GM12873 (cell line): ENCODE measurements around the gene CEBPB.

Experiments used
- TF ChIP-seq, protein P1 (sequence below): IDR thresholded peaks from 2 replicates; pipeline ENCODE4 v1.5.1; 2012; ENCODE audit warnings: low read depth, mild to moderate bottlenecking, moderate library complexity, low read length, control low read depth; ENCODE audit not compliant: insufficient read depth; ENCODE audit errors: missing control alignments

Gene CEBPB

GRCh38 chr20:50146732-50147662, 43.6 kb upstream of the CEBPB start:
- TF ChIP-seq, protein P1, sequence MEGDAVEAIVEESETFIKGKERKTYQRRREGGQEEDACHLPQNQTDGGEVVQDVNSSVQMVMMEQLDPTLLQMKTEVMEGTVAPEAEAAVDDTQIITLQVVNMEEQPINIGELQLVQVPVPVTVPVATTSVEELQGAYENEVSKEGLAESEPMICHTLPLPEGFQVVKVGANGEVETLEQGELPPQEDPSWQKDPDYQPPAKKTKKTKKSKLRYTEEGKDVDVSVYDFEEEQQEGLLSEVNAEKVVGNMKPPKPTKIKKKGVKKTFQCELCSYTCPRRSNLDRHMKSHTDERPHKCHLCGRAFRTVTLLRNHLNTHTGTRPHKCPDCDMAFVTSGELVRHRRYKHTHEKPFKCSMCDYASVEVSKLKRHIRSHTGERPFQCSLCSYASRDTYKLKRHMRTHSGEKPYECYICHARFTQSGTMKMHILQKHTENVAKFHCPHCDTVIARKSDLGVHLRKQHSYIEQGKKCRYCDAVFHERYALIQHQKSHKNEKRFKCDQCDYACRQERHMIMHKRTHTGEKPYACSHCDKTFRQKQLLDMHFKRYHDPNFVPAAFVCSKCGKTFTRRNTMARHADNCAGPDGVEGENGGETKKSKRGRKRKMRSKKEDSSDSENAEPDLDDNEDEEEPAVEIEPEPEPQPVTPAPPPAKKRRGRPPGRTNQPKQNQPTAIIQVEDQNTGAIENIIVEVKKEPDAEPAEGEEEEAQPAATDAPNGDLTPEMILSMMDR = no peak

DNA sequence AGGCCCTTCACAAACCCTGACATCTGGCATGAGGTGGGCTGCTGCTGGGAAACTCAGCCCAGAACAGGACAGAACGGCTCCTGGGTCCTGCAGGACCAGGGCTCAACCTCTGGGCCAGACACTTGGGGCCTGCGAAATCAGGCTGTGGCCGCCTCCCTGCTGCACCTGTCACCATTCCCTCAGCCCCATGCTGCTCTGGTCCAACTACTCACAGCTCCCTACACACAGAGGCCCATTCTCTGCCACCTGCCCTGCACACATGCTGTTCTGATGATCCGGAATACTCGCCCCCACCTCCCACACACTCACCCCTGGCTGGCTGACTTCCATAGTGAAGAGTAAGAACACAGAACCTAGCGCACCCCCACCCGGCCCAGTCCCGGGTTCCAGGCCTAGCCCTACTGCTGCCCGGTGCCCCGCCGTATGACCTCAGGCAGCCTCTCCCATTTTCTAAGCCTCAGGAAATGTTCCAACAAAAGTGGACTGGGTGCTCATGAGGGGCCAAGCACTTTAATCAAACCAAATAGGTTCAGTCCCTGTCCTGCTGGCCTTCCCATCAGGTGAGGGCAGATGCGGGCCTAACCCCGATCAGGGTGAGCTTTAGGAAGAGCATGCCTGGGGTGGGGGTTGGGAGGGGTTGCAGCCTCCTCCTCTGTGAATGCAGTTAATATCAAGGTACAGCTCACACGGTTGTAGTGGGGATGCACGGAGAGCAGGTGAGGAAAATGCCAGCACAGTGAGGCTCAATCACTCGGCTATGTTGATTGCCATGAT, 41.0 kb upstream of the CEBPB start:
- TF ChIP-seq, protein P1 = no peak

- TF ChIP-seq, protein P1 = no peak
Observed at GRCh38 chr20:50151034-50151743, 39.4 kb upstream of the CEBPB start.

DNA sequence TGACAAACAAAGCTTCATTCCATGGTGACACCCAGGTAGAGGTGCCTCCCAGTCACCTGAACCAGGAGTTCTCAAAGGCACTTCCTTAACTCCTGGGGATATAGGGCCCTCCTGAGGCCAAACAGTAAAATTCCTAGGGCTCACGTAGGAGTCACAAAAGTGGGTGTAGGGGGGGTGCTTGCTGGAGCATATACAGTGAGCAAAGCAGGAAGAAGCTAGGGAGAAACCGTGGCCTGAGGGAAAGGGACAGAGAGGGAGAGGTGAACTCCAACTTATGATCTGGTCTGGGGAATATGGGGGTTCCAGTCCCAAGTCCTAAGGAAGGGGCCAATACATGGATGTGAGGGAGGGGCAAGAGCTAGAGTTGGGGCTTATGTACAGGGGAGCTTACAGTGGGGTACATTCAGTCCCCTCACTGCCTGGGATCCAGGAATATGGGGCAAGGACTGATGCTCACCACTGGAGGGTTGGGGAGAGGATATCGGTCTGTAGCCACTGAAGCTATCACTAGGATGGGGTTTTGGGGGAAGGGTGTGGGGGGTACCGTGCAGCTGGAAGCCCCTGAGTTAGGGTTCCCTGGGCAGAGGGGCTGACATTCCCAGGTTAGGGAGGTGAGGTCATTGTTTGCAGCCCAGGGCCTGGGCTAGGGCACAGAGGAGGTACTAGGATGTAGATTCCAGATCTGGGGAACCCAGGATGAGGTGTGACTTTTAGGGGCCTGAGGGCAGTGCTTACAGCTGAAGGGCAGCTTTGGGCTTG, 38.1 kb upstream of the CEBPB start:
- TF ChIP-seq, protein P1 = no peak

DNA sequence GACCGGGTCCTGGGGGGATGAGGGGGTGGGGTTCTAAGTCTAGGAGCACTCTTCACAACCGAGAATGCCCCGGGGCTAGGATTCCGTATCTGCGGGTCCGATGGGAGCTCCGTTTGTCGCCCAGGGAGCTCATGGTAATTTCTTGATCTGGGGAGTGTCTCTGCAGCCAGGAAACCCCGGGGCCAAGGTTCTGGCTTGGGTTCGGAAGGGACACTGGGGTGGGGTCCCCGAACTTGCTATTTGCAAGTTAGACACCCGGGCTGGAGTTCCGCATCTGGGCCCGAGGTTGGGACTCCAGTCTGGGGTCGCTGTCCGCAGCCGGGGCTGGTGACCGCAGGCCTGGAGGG, 37.5 kb upstream of the CEBPB start:
- TF ChIP-seq, protein P1 = no peak

DNA sequence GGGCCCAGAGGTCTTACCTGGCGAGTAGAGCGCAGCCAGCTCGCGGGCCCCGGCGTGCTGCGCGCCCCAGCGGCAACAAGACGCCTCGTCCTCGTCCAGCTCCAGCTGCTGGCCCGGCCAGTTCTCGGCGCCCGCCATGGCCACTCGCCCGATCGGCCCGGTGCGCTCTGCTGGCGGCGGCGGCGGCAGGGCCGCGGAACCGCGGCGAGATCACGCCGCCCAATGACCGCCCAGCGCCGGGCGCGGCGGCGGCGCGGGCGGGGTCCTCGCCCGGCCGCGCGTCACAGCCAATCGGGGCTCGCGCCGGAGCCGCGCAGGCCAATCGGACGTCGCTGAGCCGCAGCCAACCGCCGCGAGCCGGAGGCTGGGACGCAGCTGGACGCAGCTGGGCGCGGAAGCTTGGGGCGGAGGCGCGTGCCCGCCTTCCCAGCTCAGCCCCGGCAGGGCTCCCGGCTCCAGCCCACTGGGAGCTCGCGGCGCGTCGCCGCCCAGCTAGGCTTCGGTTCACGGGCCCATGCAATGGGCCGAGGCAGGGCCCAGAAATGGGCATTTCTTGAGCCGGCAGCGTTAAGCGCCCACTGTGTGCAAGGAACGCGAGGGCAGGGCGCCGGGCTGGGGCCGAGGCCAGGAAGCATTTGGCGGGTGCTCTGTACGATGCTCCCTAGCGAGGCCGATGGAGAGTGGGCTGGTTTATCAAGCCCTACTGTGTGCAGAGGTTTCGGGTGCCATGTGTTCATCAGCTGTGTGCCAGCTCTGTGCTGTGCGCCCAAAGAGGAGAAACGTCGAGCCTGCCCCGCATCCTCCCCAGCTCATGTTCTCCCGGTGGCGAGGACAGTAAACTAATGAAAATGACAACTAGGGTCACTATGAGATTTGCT, 36.9 kb upstream of the CEBPB start, which contains the start of gene PEDS1:
Gene PEDS1 (minus strand): TSS at position 224 of the 878 bp plus-strand sequence. CDS start 86 bp downstream, at position 138.
- TF ChIP-seq, protein P1 = no peak
